Measurements from ENCODE around the gene PLSCR3. TPM values are rescaled to one million over a fixed set of nuclear protein-coding genes. Genes with fewer than 3 reads are reported as not detected.
A peak's percentile ranks its signal among the peaks of the same experiment; 100 is the strongest.

Gene PLSCR3
- total and polyA plus RNA-seq, 2 experiments from 2014 or later: 30.0 to 34.3 TPM

GRCh38 chr17:7380321-7380720 lies 14.0 kb downstream of the PLSCR3 start:
- peak overlapping the region; percentile 76 for H3K4me3 Mint-ChIP-seq
- TF ChIP-seq, protein P1, sequence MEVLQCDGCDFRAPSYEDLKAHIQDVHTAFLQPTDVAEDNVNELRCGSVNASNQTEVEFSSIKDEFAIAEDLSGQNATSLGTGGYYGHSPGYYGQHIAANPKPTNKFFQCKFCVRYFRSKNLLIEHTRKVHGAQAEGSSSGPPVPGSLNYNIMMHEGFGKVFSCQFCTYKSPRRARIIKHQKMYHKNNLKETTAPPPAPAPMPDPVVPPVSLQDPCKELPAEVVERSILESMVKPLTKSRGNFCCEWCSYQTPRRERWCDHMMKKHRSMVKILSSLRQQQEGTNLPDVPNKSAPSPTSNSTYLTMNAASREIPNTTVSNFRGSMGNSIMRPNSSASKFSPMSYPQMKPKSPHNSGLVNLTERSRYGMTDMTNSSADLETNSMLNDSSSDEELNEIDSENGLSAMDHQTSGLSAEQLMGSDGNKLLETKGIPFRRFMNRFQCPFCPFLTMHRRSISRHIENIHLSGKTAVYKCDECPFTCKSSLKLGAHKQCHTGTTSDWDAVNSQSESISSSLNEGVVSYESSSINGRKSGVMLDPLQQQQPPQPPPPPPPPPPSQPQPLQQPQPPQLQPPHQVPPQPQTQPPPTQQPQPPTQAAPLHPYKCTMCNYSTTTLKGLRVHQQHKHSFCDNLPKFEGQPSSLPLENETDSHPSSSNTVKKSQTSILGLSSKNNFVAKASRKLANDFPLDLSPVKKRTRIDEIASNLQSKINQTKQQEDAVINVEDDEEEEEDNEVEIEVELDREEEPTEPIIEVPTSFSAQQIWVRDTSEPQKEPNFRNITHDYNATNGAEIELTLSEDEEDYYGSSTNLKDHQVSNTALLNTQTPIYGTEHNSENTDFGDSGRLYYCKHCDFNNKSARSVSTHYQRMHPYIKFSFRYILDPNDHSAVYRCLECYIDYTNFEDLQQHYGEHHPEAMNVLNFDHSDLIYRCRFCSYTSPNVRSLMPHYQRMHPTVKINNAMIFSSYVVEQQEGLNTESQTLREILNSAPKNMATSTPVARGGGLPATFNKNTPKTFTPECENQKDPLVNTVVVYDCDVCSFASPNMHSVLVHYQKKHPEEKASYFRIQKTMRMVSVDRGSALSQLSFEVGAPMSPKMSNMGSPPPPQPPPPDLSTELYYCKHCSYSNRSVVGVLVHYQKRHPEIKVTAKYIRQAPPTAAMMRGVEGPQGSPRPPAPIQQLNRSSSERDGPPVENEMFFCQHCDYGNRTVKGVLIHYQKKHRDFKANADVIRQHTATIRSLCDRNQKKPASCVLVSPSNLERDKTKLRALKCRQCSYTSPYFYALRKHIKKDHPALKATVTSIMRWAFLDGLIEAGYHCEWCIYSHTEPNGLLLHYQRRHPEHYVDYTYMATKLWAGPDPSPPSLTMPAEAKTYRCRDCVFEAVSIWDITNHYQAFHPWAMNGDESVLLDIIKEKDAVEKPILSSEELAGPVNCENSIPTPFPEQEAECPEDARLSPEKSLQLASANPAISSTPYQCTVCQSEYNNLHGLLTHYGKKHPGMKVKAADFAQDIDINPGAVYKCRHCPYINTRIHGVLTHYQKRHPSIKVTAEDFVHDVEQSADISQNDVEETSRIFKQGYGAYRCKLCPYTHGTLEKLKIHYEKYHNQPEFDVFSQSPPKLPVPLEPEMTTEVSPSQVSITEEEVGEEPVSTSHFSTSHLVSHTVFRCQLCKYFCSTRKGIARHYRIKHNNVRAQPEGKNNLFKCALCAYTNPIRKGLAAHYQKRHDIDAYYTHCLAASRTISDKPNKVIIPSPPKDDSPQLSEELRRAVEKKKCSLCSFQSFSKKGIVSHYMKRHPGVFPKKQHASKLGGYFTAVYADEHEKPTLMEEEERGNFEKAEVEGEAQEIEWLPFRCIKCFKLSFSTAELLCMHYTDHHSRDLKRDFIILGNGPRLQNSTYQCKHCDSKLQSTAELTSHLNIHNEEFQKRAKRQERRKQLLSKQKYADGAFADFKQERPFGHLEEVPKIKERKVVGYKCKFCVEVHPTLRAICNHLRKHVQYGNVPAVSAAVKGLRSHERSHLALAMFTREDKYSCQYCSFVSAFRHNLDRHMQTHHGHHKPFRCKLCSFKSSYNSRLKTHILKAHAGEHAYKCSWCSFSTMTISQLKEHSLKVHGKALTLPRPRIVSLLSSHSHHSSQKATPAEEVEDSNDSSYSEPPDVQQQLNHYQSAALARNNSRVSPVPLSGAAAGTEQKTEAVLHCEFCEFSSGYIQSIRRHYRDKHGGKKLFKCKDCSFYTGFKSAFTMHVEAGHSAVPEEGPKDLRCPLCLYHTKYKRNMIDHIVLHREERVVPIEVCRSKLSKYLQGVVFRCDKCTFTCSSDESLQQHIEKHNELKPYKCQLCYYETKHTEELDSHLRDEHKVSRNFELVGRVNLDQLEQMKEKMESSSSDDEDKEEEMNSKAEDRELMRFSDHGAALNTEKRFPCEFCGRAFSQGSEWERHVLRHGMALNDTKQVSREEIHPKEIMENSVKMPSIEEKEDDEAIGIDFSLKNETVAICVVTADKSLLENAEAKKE (CRISPR knock-in tag; IDR thresholded peaks at IDR 0.05): no peak
- no peak for TF ChIP-seq NANOG (IDR thresholded peaks at IDR 0.05; ENCODE audit: borderline replicate concordance)
- TF ChIP-seq CREB1 (CRISPR knock-in tag; IDR thresholded peaks at IDR 0.05; ENCODE audit: low read depth): no peak
- TF ChIP-seq ZNF331 (CRISPR knock-in tag; IDR thresholded peaks at IDR 0.05; ENCODE audit: low read depth): no peak
- no peak for TF ChIP-seq JUNB (IDR thresholded peaks at IDR 0.05; ENCODE audit: unreplicated experiment)
- TF ChIP-seq, protein P2, sequence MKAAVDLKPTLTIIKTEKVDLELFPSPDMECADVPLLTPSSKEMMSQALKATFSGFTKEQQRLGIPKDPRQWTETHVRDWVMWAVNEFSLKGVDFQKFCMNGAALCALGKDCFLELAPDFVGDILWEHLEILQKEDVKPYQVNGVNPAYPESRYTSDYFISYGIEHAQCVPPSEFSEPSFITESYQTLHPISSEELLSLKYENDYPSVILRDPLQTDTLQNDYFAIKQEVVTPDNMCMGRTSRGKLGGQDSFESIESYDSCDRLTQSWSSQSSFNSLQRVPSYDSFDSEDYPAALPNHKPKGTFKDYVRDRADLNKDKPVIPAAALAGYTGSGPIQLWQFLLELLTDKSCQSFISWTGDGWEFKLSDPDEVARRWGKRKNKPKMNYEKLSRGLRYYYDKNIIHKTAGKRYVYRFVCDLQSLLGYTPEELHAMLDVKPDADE (IDR thresholded peaks at IDR 0.05): no peak
- no peak for TF ChIP-seq REST (IDR thresholded peaks at IDR 0.05; ENCODE audit: unreplicated experiment)
- TF ChIP-seq STAT1 (IDR thresholded peaks at IDR 0.05; ENCODE audit: unreplicated experiment): no peak
- TF ChIP-seq EZH2 (IDR thresholded peaks at IDR 0.05; ENCODE audit: low read depth, unreplicated experiment): no peak
- TF ChIP-seq ZNF114 (CRISPR knock-in tag; IDR thresholded peaks at IDR 0.05): no peak
- TF ChIP-seq, protein P3, sequence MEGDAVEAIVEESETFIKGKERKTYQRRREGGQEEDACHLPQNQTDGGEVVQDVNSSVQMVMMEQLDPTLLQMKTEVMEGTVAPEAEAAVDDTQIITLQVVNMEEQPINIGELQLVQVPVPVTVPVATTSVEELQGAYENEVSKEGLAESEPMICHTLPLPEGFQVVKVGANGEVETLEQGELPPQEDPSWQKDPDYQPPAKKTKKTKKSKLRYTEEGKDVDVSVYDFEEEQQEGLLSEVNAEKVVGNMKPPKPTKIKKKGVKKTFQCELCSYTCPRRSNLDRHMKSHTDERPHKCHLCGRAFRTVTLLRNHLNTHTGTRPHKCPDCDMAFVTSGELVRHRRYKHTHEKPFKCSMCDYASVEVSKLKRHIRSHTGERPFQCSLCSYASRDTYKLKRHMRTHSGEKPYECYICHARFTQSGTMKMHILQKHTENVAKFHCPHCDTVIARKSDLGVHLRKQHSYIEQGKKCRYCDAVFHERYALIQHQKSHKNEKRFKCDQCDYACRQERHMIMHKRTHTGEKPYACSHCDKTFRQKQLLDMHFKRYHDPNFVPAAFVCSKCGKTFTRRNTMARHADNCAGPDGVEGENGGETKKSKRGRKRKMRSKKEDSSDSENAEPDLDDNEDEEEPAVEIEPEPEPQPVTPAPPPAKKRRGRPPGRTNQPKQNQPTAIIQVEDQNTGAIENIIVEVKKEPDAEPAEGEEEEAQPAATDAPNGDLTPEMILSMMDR (conservative IDR thresholded peaks at IDR 0.05; ENCODE audit: low read depth in 2 of 2): no peak
- no peak for TF ChIP-seq EZH2phosphoT487 (IDR thresholded peaks at IDR 0.05; ENCODE audit: unreplicated experiment)
- TF ChIP-seq POLR2AphosphoS5 (IDR thresholded peaks at IDR 0.05; ENCODE audit: low read depth): no peak
- H3K27ac Mint-ChIP-seq: no peak overlapping the region
- H3F3A ChIP-seq (replicated peaks; ENCODE audit: low read depth): peaks cover 20% of the 10 kb centered on the region; the same call in 1 of the 2 replicates
- peaks cover 21% of the 10 kb centered on the region for H3K4me1 Mint-ChIP-seq
- peaks cover 17% of the 10 kb centered on the region for H3K4me1 ChIP-seq (ENCODE audit: insufficient read depth)
- peaks cover 40% of the 10 kb centered on the region for H3K27me3 Mint-ChIP-seq (ENCODE audit: insufficient read depth, low read depth, poor library complexity)
- H3K36me3 ChIP-seq (ENCODE audit: insufficient read depth): no peaks in the 10 kb centered on the region; the same call in 1 of the 2 replicates
- H2AFZ ChIP-seq: peak overlapping the region; percentile 99
- no peak for ATAC-seq
- H3K36me3 Mint-ChIP-seq (ENCODE audit: low read depth): peaks cover 5% of the 10 kb centered on the region; the same call in 2 of the 3 replicates
- no peak overlapping the region for H3K27ac ChIP-seq (ENCODE audit: low read depth)
- no peaks in the 10 kb centered on the region for H3K79me2 ChIP-seq (replicated peaks; ENCODE audit: insufficient read depth)
- H3K4me2 ChIP-seq: peak overlapping the region; percentile 98
- H4K20me1 ChIP-seq (replicated peaks; ENCODE audit: insufficient read depth): no peaks in the 10 kb centered on the region
- peaks cover 42% of the 10 kb centered on the region for H3K27me3 ChIP-seq (ENCODE audit: insufficient read depth)
- peak overlapping the region; percentile 76 for H3K4me3 ChIP-seq
- peaks cover 13% of the 10 kb centered on the region for H3K9me3 Mint-ChIP-seq
- no peaks in the 10 kb centered on the region for H3K9me2 ChIP-seq (ENCODE audit: insufficient read depth)
- peak; percentile 46 for DNase-seq (ENCODE audit: low spot score)

Measured in GM23338 (cell line).